HG03097 (cell line): ENCODE data around the gene NOTCH1.

Source experiments
- ATAC-seq: cut with Tn5 transposase; IDR thresholded peaks from one replicate; pipeline ENCODE4 v1.9.1; 2021; ENCODE audit not compliant: unreplicated experiment, low FRiP score

NOTCH1 gene

GRCh38 chr9:136492978-136493522 is 52.8 kb downstream of the NOTCH1 start:
- no peak for ATAC-seq

DNA sequence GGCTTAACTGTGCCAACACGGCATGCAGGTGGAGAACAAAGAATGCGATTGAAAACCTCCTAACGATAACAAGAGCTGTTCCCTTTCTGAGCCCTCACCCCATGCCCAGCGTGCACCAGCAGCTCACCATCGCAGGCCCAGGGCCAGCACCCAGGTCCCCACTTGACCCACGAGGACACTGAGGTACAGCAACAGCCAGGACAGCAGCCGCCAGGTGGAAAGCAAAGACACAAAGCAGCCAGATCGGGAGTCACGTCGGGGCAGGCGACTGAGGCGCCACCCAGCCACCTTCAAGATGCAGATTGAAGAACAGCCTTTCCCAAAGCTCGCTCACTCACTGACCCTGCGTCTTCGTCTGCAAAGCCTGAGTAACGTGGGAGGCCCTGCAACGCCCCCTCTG is 56.1 kb downstream of the NOTCH1 start:
- ATAC-seq: no peak

- no peak for ATAC-seq
Measured at GRCh38 chr9:136488247-136489214, 57.3 kb downstream of the NOTCH1 start.

- ATAC-seq: no peak
Measured at GRCh38 chr9:136487672-136488071, 58.2 kb downstream of the NOTCH1 start.

DNA sequence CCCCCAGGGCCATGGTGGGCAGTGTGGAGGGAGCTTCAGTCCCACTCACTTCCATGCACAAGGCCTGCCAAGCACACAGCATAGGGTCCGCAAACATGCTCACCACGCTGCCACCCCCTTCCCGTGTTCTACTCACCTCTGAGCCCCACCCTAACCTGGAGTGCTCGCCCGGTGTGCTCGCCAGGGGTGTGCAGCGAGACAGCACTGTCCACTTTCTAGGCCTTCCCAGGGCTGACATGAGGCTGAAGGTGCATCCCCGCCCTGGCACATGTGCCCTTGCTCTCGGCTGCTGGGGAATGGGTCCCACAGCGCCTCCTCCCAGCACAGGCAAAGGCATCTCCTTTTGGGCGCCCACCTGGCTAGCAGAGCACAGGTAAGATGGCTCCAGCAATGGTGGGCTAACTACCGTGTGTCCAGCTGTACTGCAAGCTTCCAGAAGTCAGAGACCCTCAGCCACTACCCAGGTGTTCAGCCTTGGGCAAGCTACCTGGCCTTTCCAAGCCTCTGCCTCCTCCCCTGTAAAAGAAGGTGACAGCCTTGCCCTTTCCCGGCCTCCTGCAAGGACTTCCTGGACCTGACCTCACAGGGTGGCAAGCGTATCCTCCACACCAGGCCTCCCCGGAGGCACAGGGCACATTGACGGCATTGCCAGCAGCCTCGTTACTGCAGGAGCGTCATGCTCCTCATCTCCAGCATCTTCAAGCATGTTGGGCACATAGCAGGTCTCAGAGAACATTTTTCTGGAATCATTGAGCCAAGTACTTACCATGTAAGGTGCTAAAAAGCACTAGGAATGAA is 58.8 kb downstream of the NOTCH1 start:
- no peak for ATAC-seq

DNA sequence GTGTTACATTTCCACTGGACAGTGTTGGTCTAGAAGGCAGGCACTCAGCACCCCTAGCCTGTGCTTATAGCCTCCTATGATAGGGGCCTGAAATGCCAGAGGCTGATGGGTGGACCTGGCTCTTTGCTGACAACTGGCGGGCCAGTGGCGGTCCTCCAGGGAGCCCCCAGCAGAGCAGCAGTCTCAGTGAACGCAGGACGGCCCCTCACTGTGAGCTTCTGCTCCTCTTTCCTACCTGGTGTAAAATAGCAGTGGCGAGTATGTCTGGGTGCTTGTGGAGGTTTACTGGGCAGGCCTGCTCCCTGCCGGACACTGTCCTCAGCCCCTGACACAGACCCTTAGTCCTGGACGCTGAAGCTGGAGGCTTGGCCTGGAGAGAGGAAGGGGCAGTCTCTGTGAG is 59.7 kb downstream of the NOTCH1 start:
- ATAC-seq: no peak

GRCh38 chr9:136485049-136486045 is 60.5 kb downstream of the NOTCH1 start:
- ATAC-seq: no peak

GRCh38 chr9:136484153-136485048 is 61.4 kb downstream of the NOTCH1 start:
- no peak for ATAC-seq

DNA sequence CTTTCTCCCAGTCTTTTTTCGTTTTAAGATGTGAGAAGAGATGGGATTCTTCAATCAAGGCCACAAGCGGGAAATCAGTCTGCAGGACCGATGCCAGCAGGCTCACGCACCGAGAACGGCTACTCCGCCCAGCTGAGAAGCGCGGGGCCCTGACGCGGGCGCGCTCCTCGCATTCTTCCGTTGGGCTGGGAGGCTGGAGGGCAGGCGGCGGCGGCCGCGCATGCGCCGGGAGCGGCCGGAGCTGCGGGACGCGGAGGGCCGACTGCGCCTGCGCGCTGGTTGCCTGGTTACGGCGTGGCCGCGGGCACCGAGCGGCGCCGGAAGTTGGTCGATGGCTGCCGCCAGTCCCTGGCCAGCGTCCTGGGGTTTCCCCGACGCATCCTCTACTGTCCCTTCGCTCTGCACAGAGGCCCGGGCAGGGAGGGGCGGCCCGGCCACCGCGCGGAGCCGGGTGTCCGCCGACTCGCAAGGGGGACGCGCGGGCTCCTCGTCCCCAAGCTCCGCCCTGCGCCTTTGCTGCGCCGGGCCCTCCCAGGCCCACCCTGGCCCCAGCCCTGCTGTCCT is 62.2 kb downstream of the NOTCH1 start:
- ATAC-seq: peak; percentile 50

GRCh38 chr9:136482793-136483588 is 62.9 kb downstream of the NOTCH1 start, which contains the start of gene SEC16A:
SEC16A (minus strand) TSS chr9:136483040; CDS start chr9:136477615, 5,425 bp downstream.
- ATAC-seq: peak; percentile 52

GRCh38 chr9:136482046-136482792 is 63.6 kb downstream of the NOTCH1 start:
- ATAC-seq: no peak

GRCh38 chr9:136481558-136481957 is 64.3 kb downstream of the NOTCH1 start:
- no peak for ATAC-seq

GRCh38 chr9:136476369-136477150 is 69.3 kb downstream of the NOTCH1 start:
- ATAC-seq: no peak

- no peak for ATAC-seq
Measured at GRCh38 chr9:136474974-136475865, 70.6 kb downstream of the NOTCH1 start.

- no peak for ATAC-seq
Measured at GRCh38 chr9:136474021-136474640, 71.7 kb downstream of the NOTCH1 start.
